NCI-H1092 (cell line): ENCODE data around the gene SMARCAD1.
"Not testable (repeated sequence)": the region's sequence is repeated elsewhere in the genome, so short reads cannot be mapped to it uniquely, and the experiment has no call there.

ENCODE experiments used
- DNase-seq: peaks from one replicate; lab custom pipeline; 2025; lab: John Stamatoyannopoulos, UW

The SMARCAD1 gene

DNA sequence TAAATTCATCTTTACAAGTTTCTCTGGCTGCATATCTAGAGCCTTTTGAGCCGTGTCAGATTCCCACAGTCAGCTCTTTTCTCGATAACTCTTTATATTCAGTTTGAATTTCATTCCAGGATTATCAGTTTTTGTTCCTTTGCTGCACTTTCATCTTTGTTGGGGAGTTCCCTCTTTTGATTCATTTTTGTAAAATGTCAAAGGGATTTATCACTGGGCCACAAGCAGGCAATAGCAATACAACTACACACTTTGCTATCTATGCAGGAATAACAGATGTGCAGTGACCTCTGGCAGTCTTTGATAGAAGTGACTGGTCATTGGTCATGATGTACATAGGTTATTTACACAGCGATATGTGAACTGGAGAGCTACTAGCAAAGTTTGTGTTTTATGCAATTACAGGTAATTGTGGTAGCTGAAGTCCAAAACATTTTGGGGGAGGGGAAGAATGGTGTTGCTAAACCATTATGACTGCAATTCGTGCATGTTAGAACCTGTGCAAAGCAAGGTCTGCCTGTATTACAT is 91.1 kb downstream of the SMARCAD1 start:
- no peak for DNase-seq

DNA sequence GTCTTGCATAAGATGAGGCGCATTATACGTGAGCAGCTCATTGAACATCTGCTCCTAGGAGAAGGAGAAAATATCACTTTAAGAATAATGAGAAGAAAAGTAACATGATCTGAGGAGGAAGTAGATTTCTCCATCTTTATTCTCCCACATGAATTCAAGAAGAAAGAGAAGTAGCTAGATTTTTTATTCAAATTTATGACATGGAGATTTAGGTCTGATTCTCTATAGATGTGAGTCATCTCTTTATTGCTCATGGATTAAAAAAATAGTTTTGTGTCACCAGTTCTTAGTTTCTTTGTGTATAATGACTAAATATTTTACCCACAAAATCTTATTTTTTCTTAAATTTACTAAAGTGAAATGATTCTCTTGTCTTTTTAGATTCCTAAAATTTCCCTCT is 94.5 kb downstream of the SMARCAD1 start:
- no peak for DNase-seq

DNA sequence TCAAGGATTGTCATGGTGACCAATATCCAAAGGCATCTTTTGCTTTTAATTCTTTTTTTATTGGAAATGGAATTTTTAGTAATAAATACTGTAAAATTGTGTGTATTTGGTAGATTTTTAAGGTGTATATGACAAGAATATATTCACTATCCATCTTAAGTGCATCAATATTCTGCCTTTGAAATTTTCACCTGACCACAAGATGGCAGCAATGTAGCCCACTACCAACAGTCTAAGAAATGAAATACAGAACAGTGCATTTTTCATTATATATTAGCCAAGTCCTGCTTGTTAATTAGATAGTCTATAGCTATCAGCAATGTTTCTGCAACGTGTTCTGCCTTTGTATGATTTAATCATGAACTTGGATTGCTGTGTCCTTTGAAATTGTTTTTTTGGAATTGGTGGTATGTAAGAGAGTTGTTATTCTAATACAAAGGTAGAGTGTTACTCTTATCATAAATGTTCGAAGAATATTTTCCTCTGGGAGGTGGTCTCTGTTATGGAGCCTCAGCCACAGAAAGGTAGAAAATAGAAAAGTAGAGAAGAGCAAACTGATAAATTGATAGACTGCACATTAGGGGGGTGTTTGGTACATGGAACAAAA is 96.8 kb downstream of the SMARCAD1 start:
- DNase-seq, result no peak

DNA sequence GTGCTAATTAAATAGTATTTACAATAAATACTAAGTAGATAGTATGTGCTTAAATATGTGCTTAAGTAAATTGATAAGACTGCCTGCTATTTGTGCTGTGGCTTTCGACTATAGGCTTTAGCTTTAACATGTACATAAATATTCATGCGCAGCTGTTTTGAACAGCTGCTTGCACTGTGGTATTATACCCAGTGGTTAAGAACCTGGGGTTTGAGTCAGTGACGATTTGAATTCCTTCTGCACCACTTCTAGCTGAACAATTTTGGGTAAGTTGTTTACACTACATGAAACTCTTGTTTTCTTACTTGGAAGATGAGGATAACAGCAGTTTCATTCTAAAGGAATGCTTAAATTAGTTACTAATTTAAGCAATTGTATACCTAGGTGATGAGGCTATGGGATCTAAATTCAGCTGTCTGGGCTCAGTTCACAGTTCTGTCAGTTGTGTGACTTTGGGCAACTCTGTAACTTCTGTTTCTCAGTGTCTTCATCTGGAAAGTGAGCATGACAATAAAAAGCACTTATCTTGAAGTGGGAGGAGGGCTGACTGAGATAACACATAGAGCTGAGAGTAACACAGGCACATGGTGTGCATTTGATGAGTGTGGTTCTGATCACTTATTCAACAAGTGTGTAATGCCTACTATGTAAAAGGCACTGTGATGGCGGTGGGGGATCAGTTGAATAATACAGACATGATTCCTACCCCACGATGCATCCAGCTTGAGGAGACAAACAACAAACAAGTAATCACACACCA is 98.0 kb downstream of the SMARCAD1 start:
- DNase-seq, result no peak

DNA sequence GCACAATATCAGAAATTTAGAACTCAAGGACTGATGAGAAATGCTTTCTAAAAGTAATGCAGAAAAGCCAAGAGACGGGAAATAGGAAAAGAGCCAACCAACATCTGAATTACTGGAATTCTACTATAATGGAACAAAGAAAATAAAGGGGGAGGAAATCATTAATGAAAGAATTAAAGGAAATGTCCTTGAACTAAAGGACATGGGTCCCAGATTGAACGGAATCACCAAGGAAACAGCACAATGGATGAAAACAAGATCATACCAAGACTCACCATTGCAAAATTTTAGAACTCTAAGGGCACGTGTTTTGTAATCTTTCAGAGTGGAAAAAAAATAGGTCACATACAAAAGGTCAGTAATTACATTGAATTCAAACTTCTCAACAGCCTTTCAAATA is 99.0 kb downstream of the SMARCAD1 start:
- no peak for DNase-seq

DNA sequence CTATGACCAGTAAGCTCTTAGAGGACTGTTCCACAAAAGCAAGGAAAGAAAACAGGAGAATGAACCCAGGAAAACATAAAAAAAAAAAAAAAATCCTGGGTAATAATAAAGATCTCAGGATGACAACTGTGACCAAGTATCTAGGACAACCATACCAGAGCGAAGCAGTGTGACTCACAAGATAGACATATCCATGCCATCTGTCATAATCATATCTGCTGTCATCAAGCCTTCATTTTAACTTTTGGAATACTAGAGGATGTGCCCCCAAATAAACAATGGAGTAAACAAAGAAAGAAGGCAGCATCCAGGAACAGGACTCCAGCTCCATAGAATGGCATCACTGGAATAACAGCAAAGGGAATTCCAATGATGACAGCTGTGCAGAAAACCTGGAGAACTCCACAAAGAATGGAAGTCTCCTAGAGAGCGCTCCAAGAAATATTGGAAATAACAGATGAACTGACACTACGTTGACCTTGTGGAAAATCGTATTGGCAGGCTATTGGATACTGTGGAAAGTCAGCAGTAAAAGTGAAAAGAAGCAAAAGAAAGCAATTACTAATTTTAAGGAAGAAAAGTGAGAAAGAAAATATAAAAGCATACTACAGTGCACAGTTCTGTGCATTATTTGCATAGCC is 99.7 kb downstream of the SMARCAD1 start:
- DNase-seq, result no peak

DNA sequence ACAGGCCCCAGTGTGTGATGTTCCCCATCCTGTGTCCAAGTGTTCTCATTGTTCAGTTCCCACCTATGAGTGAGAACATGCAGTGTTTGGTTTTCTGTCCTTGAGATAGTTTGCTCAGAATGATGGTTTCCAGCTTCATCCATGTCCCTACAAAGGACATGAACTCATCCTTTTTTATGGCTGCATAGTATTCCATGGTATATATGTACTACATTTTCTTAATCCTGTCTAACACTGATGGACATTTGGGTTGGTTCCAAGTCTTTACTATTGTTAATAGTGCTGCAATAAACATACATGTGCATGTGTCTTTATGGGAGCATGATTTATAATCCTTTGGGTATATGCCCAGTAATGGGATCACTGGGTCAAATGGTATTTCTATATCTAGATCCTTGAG is 112.3 kb downstream of the SMARCAD1 start:
- not testable (repeated sequence) for DNase-seq

DNA sequence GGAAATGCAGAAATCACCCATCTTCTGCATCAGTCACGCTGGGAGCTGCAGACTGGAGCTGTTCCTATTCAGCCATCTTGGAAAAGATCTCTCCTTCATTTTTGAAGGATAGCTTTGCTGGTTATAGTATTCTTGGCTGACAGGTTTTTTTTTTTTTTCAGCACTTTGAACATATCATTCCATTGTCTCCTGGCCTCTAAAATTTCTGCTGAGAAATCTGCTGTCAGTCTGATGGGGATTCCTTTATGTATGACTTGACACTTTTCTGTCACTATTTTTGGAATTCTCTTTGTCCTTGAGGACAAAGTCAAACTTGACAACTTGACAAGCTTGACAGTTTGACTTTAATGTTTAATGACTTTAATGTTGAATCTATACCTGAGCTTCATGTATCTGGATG is 118.2 kb downstream of the SMARCAD1 start:
- DNase-seq, result no peak

DNA sequence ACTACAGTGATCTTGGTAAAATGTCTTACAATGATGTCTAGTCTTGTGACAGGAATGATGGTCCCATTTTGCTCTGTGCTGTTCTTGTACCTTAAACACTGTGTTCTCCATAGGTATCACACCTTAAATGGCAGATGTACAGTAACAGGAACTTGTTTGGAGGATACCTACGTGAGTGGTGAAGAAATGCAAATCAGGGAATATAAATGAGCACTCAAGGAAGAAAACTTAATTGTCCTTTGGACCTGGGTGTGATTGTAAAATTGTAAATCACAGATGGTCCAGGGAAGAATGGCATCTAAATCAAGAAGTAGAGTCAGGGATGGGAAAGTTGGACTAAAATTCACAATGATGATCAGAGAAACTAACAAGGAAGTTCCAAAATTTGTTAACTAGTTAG is 122.3 kb downstream of the SMARCAD1 start:
- DNase-seq, result no peak

DNA sequence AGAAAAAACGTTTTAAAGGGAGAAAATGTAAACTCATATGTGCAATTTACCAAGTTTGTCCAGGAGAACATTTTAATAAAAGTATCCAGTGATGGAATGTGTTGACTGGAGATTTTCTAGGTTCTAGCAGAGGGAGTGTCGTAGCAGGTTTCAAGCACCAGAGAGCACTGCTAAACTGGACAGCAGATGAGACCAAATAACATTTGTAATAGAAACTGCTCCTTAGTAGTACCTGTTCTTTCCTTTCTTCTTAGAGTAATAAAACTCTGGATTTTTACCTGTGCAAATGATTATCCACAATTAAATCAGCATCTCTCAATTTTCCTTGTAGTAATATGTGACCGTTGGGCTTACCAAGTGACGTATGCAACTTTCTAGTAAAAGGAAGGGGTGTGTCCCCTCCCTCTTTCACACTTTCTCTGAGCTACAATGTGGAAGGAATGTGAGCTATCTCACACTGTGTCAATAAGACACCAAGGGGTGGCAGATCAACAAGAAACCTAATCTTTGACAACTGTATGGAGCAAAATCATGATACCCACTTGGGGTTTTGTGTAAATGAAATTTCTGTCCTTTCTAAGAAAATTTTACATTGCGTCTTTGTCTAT is 125.4 kb downstream of the SMARCAD1 start:
- no peak for DNase-seq

DNA sequence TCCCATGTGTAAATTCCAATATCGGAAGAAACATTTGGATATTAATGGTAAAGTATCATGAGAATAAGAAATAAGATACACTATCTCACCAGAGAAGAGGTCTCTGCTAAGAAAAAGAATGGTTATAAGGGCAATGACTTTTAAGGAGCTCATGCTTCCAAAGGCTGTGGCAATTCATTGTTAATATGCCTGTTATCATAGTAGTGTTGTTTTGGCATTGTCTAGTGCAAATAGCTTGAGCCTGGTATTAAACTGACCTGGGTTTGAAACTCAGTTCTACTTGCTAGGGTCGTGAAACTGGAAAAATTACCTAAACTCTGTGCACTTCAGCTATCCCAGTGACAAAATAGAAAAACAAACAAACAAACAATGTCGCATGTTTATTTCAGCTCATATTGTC is 126.2 kb downstream of the SMARCAD1 start:
- no peak for DNase-seq

DNA sequence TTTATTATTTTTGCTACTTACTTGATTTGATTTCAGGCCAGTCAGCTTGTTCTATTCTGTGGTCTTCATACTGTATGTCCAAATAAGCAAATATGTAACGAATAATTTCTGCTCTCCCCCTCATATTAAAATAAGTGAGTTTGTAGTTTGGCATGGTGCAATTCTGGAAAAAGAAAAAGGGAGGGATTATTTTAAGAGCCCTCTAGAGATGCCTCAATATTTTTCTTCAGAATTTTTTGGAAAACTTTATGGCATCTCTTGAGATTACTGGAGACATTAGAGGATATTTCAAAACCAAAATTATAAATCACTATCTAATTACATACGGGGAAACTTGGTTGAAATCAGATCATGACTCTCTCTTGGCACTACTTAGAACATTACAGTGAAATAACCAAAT is 126.8 kb downstream of the SMARCAD1 start:
- DNase-seq, result no peak

DNA sequence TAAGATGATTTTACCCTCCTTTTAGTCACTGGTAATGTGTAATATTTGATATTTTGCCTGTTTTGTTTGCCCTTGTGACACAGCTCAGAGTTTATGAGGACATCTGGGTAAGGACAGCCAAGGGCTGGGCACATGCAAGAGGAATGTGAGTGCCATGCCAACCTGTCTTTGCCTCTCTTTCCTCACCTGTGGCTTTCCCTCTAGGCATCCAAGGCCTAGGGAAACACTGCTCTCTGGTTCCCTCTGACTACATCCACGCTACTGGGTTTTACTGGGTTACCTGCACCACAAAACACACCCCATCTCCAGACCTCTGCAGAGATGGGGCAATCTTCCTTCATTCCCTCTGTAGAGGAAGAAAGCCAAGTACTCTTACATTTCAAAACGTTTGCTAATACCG is 127.3 kb downstream of the SMARCAD1 start:
- DNase-seq, result no peak

DNA sequence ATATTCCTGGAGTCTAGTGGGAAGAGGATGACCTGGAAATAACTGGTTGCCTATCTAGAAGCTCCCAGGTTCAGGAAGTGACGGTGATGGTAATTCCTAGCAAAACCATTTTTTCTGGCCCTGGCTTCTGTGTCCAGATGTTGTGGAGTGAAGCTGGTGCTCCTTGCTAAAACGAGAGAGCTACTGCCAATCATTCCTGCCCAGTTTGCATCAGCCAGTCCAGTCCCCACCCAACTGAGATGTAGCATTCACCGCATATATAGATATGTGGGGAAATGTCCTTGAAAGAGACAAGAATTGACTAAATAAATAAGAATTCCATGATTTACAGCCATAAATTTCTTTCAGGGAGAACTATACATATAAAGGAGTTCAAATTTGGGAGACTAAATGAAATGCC is 128.6 kb downstream of the SMARCAD1 start:
- DNase-seq, result no peak

DNA sequence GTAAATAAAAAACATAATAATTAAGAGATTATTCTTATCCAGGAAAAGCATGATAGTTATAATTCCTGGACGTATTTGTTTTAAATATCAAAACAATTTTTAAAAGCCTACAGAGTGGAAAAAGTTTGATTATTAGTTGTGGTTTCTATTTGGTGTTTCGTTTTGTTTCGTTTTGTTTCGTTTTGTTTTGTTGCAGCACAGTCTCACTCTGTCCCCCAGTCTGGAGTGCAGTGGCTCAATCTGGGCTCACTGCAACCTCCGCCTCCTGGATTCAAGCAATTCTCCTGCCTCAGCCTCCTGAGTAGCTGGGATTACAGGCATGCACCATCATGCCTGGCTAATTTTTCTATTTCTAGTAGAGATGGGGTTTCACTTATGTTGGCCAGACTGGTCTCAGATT is 129.1 kb downstream of the SMARCAD1 start:
- not testable (repeated sequence) for DNase-seq

DNA sequence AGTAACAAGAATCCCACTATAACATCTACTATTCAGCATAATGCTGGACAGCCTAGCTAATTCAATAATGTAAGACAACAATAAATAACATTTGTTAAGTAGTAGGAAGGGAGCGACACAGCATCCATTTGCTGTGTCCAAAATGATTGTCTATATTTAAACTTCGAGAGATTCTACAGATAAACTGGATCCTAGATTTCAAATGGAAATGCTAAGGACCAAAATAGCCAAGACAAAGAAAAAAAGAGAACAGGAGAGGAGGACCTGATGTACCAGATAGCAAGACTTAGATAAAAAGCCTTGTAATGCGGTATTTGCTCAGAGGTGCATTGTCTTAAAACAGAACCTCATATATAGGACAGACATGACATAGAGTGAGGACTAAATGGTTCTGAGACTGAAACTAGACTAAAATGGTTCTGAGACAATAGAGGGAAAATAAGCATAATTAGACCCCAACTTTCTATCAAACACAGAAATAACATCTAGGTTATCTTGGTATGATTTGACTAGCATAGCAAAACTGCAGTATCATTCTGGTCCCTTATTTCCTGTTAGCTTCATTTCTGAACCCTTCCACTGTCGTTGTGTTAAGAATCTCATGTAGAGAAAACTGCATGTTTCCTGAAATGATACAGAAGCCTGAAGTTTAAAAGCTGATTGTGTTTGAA is 131.2 kb downstream of the SMARCAD1 start:
- no peak for DNase-seq

DNA sequence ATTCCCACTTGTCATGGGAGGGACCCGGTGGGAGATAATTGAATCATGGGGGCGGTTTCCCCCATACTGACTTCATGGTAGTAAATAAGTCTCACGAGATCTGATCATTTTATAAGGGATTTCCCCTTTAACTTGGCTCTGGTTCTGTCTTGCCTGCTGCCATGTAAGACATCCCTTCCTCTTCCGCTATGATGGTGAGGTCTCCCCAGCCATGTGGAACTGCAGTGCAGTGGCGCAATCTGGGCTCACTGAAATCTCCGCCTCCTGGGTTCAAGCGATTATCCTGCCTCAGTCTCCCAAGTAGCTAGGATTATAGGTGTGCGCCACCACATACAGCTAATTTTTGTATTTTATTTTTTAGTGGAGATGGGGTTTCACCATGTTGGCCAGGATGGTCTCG is 132.1 kb downstream of the SMARCAD1 start:
- DNase-seq, result no peak
